Heart right ventricle (tissue), 16 donors: ENCODE data around the gene TDRD10. TPM values are rescaled to one million over a fixed set of nuclear protein-coding genes. Genes with fewer than 3 reads are reported as not detected.

Experiments used
- ATAC-seq, 8 donors: fragments of 200-7000 bp; cut with Tn5 transposase; one replicate each; pipeline ENCODE4 v1.9.1; 2020; ENCODE audit warnings: mild to moderate bottlenecking in 8 of 8, moderate library complexity in 8 of 8, moderate number of reproducible peaks in 1 of 8
- DNase-seq, 2 donors: peaks; one replicate each; pipeline ENCODE4 v3.0.0-alpha.2; 2020
- H3K27ac ChIP-seq, 10 donors: fragments of 200-600 bp; sonication (generic) in 2 of 10; one replicate each; pipeline versions ENCODE4 v1.5.0 to v1.8.0; 2020 to 2022; ENCODE audit warnings: mild to moderate bottlenecking in 3 of 10
- H3K27me3 ChIP-seq, 7 donors: fragments of 200-600 bp; one replicate each; pipeline ENCODE4 v1.8.0; 2021 to 2022; ENCODE audit warnings: mild to moderate bottlenecking in 2 of 7
- H3K36me3 ChIP-seq, 9 donors: fragments of 200-600 bp; sonication (generic) in 1 of 9; one replicate each; pipeline versions ENCODE4 v1.5.0 to v1.8.0; 2020 to 2022; ENCODE audit warnings: mild to moderate bottlenecking in 2 of 9
- H3K4me1 ChIP-seq, 9 donors: fragments of 200-600 bp; sonication (generic) in 1 of 9; one replicate each; pipeline versions ENCODE4 v1.5.0 to v1.8.0; 2020 to 2022; ENCODE audit warnings: mild to moderate bottlenecking in 4 of 9
- H3K4me3 ChIP-seq, 10 donors: fragments of 200-600 bp; sonication (generic) in 2 of 10; one replicate each; pipeline versions ENCODE4 v1.5.0 to v1.8.0; 2020 to 2022; ENCODE audit warnings: mild to moderate bottlenecking in 7 of 10, moderate library complexity in 2 of 10
- H3K9me3 ChIP-seq, 11 donors: fragments of 200-600 bp in 10 of 11; sonication (generic) in 2 of 11; one replicate each; pipeline versions ENCODE4 v1.5.0 to v1.8.0; 2013 to 2022; ENCODE audit warnings: mild to moderate bottlenecking in 2 of 11, control low read depth in 1 of 11, moderate library complexity in 1 of 11
- WGBS, 2 donors: extraction: QIAGEN DNeasy Blood & Tissue Kit; methylation state at CpG; one replicate each; pipeline ENCODE4 v1.1.7; 2013; ENCODE audit warnings: inconsistent platforms in 1 of 2; 5-methylcytosine and 5-hydroxymethylcytosine counted together
- intact Hi-C, 10 donors: fragments of 100-400 bp; cut with DNase I; formaldehyde crosslinking; loops; one replicate each; pipeline versions ENCODE4 v1.11.1 to v1.14.2; 2022
- polyA plus RNA-seq, 2 donors: library from polyadenylated mRNA; stranded (reverse); fragments of 200-250 nt; gene quantifications; one replicate each; pipeline ENCODE4 v1.2.3, GENCODE V29; 2013
- total RNA-seq, 10 donors: library from RNA; stranded (reverse); fragmentation: NEBNext Ultra II Directional in 3 of 10; extraction: Animal tissue kit (Norgen Biotek cat#: 25700) in 3 of 10; gene quantifications; one replicate each; pipeline versions ENCODE4 v1.2.1 to v1.2.4, GENCODE V29; 2021 to 2023
- TF ChIP-seq, protein P1 (sequence below), 9 donors: fragments of 200-600 bp; sonication (generic) in 2 of 9; IDR thresholded peaks; one replicate each; pipeline versions ENCODE4 v1.5.0 to v1.8.0; 2021 to 2022; ENCODE audit warnings: antibody characterized with exemption in 9 of 9, mild to moderate bottlenecking in 5 of 9, moderate library complexity in 1 of 9
- donor health status: Arrhythmogenic right ventricular cardiomyopathy.
- donor health status: ischemic (EF 13 %, LVEDD 7.1; RV severe dilation, severe dysfunction).
- donor health status: healthy with polysubstance abuse.
- donor health status: DM: no; HTN: yes; CAD: no.
- donor health status: DM: no; HTN: no; CAD: no.
- donor health status: ischemic (EF 25% LVEDD 6.9; RV normal size, moderate dysfunction).
- donor health status: ischemic (EF 25% LVEDD 5.7; RV mildly dilated, moderate dysfunction).
- donor health status: healthy.
- donor health status: DM: yes; HTN: yes; CAD: no.
- donor health status: Ischemic cardiomyopathy.
- donor health status: ischemic (EF 35%, LVEDD 5.7; RV mildly dilated, moderate dysfunction).
- donor health status: nonischemic (EF 11% LVEDD 7.7; RV severe dilation, severe dysfunction).
- donor health status: DM: yes; HTN: yes; CAD: no.
- donor health status: PGD.
- donor health status: ischemic (EF 29% LVEDD 5.4; RV normal size, mild dysfunction).
- donor health status: nonischemic (EF 23%, LVEDD 6.1; RV moderate dilation, normal function).

The TDRD10 gene
- total and polyA plus RNA-seq, 12 donors = 1.1 to 13.3 (median 2.0) TPM

DNA sequence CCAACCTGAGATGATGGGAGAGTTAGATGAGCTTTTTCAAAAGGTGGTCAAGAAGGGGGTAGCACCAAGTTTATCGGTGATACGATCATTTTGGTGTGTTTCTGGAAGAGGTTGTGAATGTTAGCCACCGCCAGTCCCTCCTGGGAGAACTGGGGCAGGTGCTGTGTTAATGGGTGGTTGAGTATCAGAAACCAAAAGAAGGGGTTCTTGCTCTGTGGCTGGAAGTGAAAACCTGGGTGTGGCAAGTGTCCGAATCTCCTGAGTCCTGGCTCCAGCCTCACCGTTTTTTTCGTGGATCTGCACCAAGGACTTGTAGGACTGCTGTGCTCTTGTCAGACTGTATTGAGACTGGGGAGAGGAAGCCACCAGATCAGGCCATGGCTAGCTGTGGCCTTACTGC, 48.6 kb downstream of the TDRD10 start:
- ATAC-seq (no peak), DNase-seq (no peak)
- H3K36me3 ChIP-seq = peaks cover 0 to 87% (median 67%) of the 10 kb centered on the region in 9 donors
- TF ChIP-seq, protein P1, sequence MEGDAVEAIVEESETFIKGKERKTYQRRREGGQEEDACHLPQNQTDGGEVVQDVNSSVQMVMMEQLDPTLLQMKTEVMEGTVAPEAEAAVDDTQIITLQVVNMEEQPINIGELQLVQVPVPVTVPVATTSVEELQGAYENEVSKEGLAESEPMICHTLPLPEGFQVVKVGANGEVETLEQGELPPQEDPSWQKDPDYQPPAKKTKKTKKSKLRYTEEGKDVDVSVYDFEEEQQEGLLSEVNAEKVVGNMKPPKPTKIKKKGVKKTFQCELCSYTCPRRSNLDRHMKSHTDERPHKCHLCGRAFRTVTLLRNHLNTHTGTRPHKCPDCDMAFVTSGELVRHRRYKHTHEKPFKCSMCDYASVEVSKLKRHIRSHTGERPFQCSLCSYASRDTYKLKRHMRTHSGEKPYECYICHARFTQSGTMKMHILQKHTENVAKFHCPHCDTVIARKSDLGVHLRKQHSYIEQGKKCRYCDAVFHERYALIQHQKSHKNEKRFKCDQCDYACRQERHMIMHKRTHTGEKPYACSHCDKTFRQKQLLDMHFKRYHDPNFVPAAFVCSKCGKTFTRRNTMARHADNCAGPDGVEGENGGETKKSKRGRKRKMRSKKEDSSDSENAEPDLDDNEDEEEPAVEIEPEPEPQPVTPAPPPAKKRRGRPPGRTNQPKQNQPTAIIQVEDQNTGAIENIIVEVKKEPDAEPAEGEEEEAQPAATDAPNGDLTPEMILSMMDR (IDR thresholded peaks at IDR 0.05) = no peak
- 72 to 86% methylated on average over 6 of the region's 6 CpGs for WGBS, 2 donors
- H3K27ac ChIP-seq = no peak overlapping the region
- intact Hi-C loops = loop anchor here in 2 of 10 donors (5.0 to 10.0 kb wide), 3 partner anchors 113 to 534 kb away; partner anchors contain the start of genes AQP10 (in 1 of the 2) and ATP8B2 (in 1 of the 2)
- peaks cover 0 to 35% (median 24%) of the 10 kb centered on the region in 9 donors for H3K4me1 ChIP-seq
- H3K27me3 ChIP-seq = no peaks in the 10 kb centered on the region
- H3K4me3 ChIP-seq = no peak overlapping the region
- no peaks in the 10 kb centered on the region for H3K9me3 ChIP-seq

DNA sequence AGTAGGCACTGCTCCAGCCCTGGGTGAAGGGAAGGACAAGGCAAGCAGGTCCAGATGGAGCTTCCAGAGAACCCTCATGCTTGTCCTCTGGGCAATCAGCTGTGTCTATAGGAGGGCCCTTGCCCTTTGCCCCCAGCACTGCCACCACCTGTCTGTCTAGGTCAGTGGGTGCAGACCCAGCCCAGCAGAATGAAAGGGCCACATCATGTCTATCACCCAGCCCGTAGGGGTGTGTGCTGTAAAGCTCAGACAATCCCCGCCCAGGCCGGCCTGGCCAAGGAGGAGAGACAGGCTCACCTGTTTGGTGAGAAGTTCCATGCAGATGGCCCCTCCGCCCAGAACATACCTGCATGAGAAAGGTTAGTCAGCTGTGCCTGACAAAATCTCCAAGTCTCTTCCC, 49.5 kb downstream of the TDRD10 start:
- TF ChIP-seq, protein P1 (IDR thresholded peaks at IDR 0.05) = no peak
- intact Hi-C loops = loop anchor here in 2 of 10 donors (5.0 to 10.0 kb wide), 3 partner anchors 114 to 533 kb away; partner anchors contain the start of genes AQP10 (in 1 of the 2) and ATP8B2 (in 1 of the 2)
- no peak overlapping the region for H3K27ac ChIP-seq
- H3K9me3 ChIP-seq = no peaks in the 10 kb centered on the region
- H3K27me3 ChIP-seq = no peaks in the 10 kb centered on the region
- 87 to 97% methylated on average over 4 of the region's 4 CpGs for WGBS, 2 donors
- peaks cover 0 to 88% (median 68%) of the 10 kb centered on the region in 9 donors for H3K36me3 ChIP-seq
- ATAC-seq = no peak
- no peak overlapping the region for H3K4me3 ChIP-seq
- peaks cover 3 to 43% (median 31%) of the 10 kb centered on the region in 9 donors for H3K4me1 ChIP-seq
- DNase-seq = no peak

DNA sequence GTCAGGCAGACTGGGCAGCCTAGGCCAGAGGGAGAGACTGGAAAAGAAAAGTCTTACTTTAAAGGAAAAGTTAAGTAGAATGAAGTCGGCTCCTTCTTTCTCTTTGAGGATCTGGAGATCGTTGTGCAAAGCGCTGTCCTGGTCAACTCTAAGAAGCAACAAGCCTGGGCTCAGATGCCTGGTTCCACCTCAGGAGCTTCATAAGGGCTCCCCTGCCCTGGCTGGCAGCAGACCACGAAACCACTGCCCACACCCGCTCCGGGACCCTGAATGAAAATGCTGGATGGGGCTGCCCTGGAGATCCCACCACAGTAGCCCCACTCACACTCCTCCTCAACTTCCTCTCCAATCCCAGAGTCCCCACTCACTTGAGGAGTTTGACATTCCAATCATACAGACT, 50.0 kb downstream of the TDRD10 start:
- no peak overlapping the region for H3K27ac ChIP-seq
- no peak for ATAC-seq
- H3K4me3 ChIP-seq = no peak overlapping the region
- H3K36me3 ChIP-seq = peaks cover 0 to 86% (median 68%) of the 10 kb centered on the region in 9 donors
- TF ChIP-seq, protein P1 (IDR thresholded peaks at IDR 0.05) = no peak
- H3K9me3 ChIP-seq = no peaks in the 10 kb centered on the region
- DNase-seq = no peak
- no peaks in the 10 kb centered on the region for H3K27me3 ChIP-seq
- intact Hi-C loops = loop anchor here in 2 of 10 donors (5.0 to 10.0 kb wide), 3 partner anchors 115 to 533 kb away; partner anchors contain the start of genes AQP10 (in 1 of the 2) and ATP8B2 (in 1 of the 2)
- 91 to 93% methylated on average over 6 of the region's 6 CpGs for WGBS, 2 donors
- peaks cover 9 to 49% (median 36%) of the 10 kb centered on the region in 9 donors for H3K4me1 ChIP-seq

DNA sequence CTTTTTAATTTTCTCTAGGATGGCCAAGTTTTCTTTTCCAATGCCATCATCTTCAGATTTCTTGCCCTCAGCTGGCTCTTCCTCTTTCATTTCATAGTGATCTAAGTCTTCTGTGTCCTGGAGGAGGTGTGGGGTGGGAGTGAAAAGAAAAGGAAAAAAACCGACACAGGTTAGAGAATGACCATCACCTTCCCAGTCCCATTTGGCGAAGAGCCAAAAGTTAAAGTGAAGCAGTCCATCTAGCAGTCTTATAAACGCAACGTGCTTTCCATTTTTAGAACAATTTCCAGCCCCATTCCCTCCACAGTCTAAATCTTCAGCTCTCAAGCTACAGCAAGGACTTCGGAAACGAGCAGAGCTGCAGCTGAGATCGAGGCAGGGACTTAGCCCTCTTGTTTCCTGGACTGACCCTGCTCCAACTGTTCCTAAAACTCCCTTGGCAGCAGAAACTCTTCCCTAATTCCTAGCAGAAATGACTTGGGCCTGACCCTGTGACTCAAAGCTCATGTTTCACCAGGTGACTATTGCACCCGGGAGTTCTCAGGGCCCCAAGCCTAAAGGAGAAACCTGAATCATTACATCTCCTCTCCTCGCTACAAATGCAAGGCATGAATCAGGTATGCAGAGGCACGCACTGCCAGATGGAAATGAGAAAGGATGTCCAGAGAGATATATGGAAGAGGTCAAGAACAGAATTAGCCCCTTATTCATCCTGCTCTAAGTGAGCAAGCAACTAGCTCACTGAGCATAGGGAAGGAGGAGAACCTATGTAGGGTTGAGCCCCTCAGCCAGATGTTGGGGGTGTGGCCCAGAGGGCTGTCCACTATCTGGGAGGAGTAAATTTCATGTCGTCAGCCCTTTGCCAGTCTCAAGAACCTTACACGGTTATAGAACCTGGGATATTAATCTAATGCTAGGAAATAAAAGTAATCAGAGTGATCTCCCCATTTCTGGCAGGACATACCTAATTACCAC, 51.3 kb downstream of the TDRD10 start:
- H3K4me3 ChIP-seq = no peak overlapping the region
- H3K27me3 ChIP-seq = no peaks in the 10 kb centered on the region
- H3K9me3 ChIP-seq = no peaks in the 10 kb centered on the region
- peaks cover 0 to 74% (median 68%) of the 10 kb centered on the region in 9 donors for H3K36me3 ChIP-seq
- no peak for ATAC-seq
- no peak for DNase-seq
- intact Hi-C loops = loop anchor here in 2 of 10 donors (5.0 to 10.0 kb wide), 3 partner anchors 116 to 531 kb away; partner anchors contain the start of genes AQP10 (in 1 of the 2) and ATP8B2 (in 1 of the 2)
- TF ChIP-seq, protein P1 (IDR thresholded peaks at IDR 0.05) = no peak
- peaks cover 13 to 48% (median 35%) of the 10 kb centered on the region in 9 donors for H3K4me1 ChIP-seq
- WGBS, 2 donors = 53 to 59% methylated on average over 12 of the region's 12 CpGs
- no peak overlapping the region for H3K27ac ChIP-seq
